Sigmoid colon (tissue), 7 donors: ENCODE data around the gene MBD2. TPM values are rescaled to one million over a fixed set of nuclear protein-coding genes. Genes with fewer than 3 reads are reported as not detected.

ENCODE experiments used
- DNase-seq: peaks from one replicate; pipeline ENCODE4 v3.0.0-alpha.2; 2019
- H3K27ac ChIP-seq, 4 donors: fragments of 200-600 bp; sonication (generic); one replicate each; pipeline ENCODE4 v1.5.1; 2016 to 2019; ENCODE audit warnings: mild to moderate bottlenecking in 1 of 4
- H3K27me3 ChIP-seq, 3 donors: fragments of 200-600 bp; sonication (generic); one replicate each; pipeline ENCODE4 v1.5.1; 2019; ENCODE audit warnings: mild to moderate bottlenecking in 1 of 3
- H3K36me3 ChIP-seq, 4 donors: fragments of 200-600 bp; sonication (generic); one replicate each; pipeline ENCODE4 v1.5.1; 2016 to 2019
- H3K4me1 ChIP-seq, 4 donors: fragments of 200-600 bp; sonication (generic); one replicate each; pipeline ENCODE4 v1.5.1; 2017 to 2019
- H3K4me3 ChIP-seq, 4 donors: fragments of 200-600 bp; sonication (generic); one replicate each; pipeline ENCODE4 v1.5.1; 2017 to 2019; ENCODE audit warnings: mild to moderate bottlenecking in 2 of 4, moderate library complexity in 1 of 4
- H3K9me3 ChIP-seq, 4 donors: fragments of 200-600 bp in 3 of 4; sonication (generic) in 3 of 4; one replicate each; pipeline versions ENCODE4 v1.5.1 to v1.6.1; 2013 to 2019
- CTCF ChIP-seq, 4 experiments: fragments of 450-650 bp in 3 of 4; fragments of 200-600 bp in 1 of 4; IDR thresholded peaks; one replicate each; pipeline ENCODE4 v1.5.1; 2016 to 2019; ENCODE audit warnings: antibody characterized with exemption in 4 of 4, mild to moderate bottlenecking in 3 of 4, moderate library complexity in 2 of 4
- EP300 ChIP-seq, 4 donors: sonication (generic); formaldehyde crosslinking; IDR thresholded peaks; one replicate each; pipeline ENCODE4 v1.6.1; 2017; ENCODE audit warnings: antibody characterized with exemption in 4 of 4
- POLR2A ChIP-seq, 2 donors: fragments of 450-650 bp; IDR thresholded peaks; one replicate each; pipeline ENCODE4 v1.6.1; 2016; ENCODE audit warnings: antibody characterized with exemption in 2 of 2, mild to moderate bottlenecking in 2 of 2, moderate library complexity in 2 of 2
- POLR2AphosphoS5 ChIP-seq, 4 donors: sonication (generic); formaldehyde crosslinking; IDR thresholded peaks; one replicate each; pipeline ENCODE4 v1.6.1; 2017; ENCODE audit warnings: antibody characterized with exemption in 4 of 4
- WGBS, 2 donors: extraction: QIAGEN DNeasy Blood & Tissue Kit; methylation state at CpG; one replicate each; pipeline ENCODE4 v1.1.7; 2013; 5-methylcytosine and 5-hydroxymethylcytosine counted together
- intact Hi-C: fragments of 100-400 bp; cut with DNase I; formaldehyde crosslinking; loops from one replicate; pipeline ENCODE4 v1.15.1; 2023
- polyA plus RNA-seq, 3 donors: library from polyadenylated mRNA; stranded (reverse); fragments of 200-250 nt; gene quantifications; one replicate each; pipeline ENCODE4 v1.2.3, GENCODE V29; 2013
- total RNA-seq, 4 donors: library from RNA; depleted of rRNA; stranded (reverse); fragments of >200 nt; gene quantifications; one replicate each; pipeline ENCODE4 v1.1.0, GENCODE V29; 2016
- donor health status: healthy with polysubstance abuse.
- donor health status: Bipolar disorder and iron deficiency.
- donor health status: healthy.

Gene MBD2
- total and polyA plus RNA-seq, 7 donors, result 21.4 to 36.7 (median 32.1) TPM

- no peak overlapping the region for H3K27ac ChIP-seq
- peaks cover 0 to 6% (median 0%) of the 10 kb centered on the region in 4 donors for H3K4me1 ChIP-seq
- H3K4me3 ChIP-seq, result no peak overlapping the region
- 95 to 96% methylated on average over 7 of the region's 7 CpGs for WGBS, 2 donors
- intact Hi-C loops, result no loop called here
- no peak for DNase-seq
- H3K27me3 ChIP-seq, result no peaks in the 10 kb centered on the region
- no peak for TF ChIP-seq EP300 (IDR thresholded peaks at IDR 0.05)
- no peak for TF ChIP-seq POLR2AphosphoS5 (IDR thresholded peaks at IDR 0.05)
- no peak for TF ChIP-seq CTCF (IDR thresholded peaks at IDR 0.05)
- no peak for TF ChIP-seq POLR2A (IDR thresholded peaks at IDR 0.05)
- peaks cover 8 to 91% (median 23%) of the 10 kb centered on the region in 4 donors for H3K36me3 ChIP-seq
- H3K9me3 ChIP-seq, result no peaks in the 10 kb centered on the region
Measured at GRCh38 chr18:54157646-54158385, 66.7 kb downstream of the MBD2 start.

DNA sequence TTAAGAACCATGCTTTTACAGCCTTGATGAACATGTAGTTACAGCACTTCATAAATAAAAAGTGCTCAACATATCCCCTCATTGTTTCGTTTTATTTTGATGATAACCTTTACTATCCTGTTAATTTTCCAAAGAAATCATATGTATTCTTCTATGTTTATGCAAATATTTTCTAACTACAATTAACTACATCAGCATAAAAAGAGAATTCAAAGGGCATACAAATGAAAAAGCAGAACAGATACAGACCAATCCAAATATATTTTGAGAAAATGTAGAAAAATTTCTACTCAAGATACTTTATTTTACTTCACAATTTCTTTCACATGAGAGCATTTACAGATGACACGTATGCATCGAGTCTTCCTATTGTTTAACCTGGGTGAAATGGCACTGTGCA lies 69.1 kb downstream of the MBD2 start:
- H3K4me3 ChIP-seq, result no peak overlapping the region
- intact Hi-C loops, result no loop called here
- peaks cover 8 to 73% (median 23%) of the 10 kb centered on the region in 4 donors for H3K36me3 ChIP-seq
- H3K9me3 ChIP-seq, result no peaks in the 10 kb centered on the region
- H3K4me1 ChIP-seq, result no peaks in the 10 kb centered on the region
- no peaks in the 10 kb centered on the region for H3K27me3 ChIP-seq
- DNase-seq, result no peak
- TF ChIP-seq POLR2A (IDR thresholded peaks at IDR 0.05) (no peak), CTCF (IDR thresholded peaks at IDR 0.05) (no peak), POLR2AphosphoS5 (IDR thresholded peaks at IDR 0.05) (no peak), EP300 (IDR thresholded peaks at IDR 0.05) (no peak)
- WGBS, 2 donors, result 87 to 96% methylated on average over 3 of the region's 3 CpGs
- H3K27ac ChIP-seq, result no peak overlapping the region

GRCh38 chr18:54154231-54154630 lies 70.2 kb downstream of the MBD2 start:
- intact Hi-C loops, result no loop called here
- WGBS, 2 donors, result 88 to 89% methylated on average over 4 of the region's 4 CpGs
- no peak for DNase-seq
- Histone ChIP-seq H3K9me3 (no peaks in the 10 kb centered on the region), H3K27me3 (no peaks in the 10 kb centered on the region), H3K4me3 (no peak overlapping the region), H3K4me1 (peaks cover 0 to 5% (median 2%) of the 10 kb centered on the region in 4 donors), H3K27ac (no peak overlapping the region), H3K36me3 (peaks cover 8 to 61% (median 18%) of the 10 kb centered on the region in 4 donors)
- TF ChIP-seq POLR2A (IDR thresholded peaks at IDR 0.05) (no peak), CTCF (IDR thresholded peaks at IDR 0.05) (no peak), POLR2AphosphoS5 (IDR thresholded peaks at IDR 0.05) (no peak), EP300 (IDR thresholded peaks at IDR 0.05) (no peak)

DNA sequence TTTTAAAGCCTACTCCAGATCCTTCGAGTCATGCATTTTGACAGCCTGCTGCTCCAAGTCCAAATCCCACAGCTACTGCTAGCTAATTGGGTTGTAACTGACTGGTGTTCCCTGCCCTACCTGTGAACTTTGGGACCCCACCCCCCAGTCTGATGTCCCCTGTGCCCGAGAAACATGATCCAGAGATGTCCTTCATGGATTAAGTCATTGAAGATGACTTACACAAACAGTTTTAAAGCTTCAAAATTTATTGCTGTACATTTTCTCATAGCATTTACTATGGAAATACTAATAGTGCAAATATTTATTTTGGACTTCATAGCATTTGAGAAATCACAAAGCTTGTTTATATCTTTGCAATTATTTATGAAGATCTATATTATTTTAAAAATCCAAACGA lies 73.1 kb downstream of the MBD2 start:
- 75 to 83% methylated on average over 3 of the region's 3 CpGs for WGBS, 2 donors
- Histone ChIP-seq H3K27ac (no peak overlapping the region), H3K27me3 (no peaks in the 10 kb centered on the region), H3K4me3 (no peak overlapping the region), H3K36me3 (peaks cover 0 to 38% (median 3%) of the 10 kb centered on the region in 4 donors), H3K9me3 (no peaks in the 10 kb centered on the region), H3K4me1 (peaks cover 0 to 14% (median 6%) of the 10 kb centered on the region in 4 donors)
- intact Hi-C loops, result no loop called here
- DNase-seq, result no peak
- TF ChIP-seq POLR2AphosphoS5 (IDR thresholded peaks at IDR 0.05) (no peak), EP300 (IDR thresholded peaks at IDR 0.05) (no peak), CTCF (IDR thresholded peaks at IDR 0.05) (no peak), POLR2A (IDR thresholded peaks at IDR 0.05) (no peak)
